Retinal pigment epithelial cell (primary cell): ENCODE measurements around the gene FNBP1L.

Experiments used
- DNase-seq: peaks from one replicate; pipeline ENCODE4 v3.0.0-alpha.2; 2010; ENCODE audit warnings: low read depth
- H3K4me3 ChIP-seq: 2 replicates; pipeline ENCODE4 v1.5.1; 2011; ENCODE audit warnings: mild to moderate bottlenecking, low read length, control low read depth, moderate library complexity
- TF ChIP-seq, protein P1 (sequence below): conservative IDR thresholded peaks from 2 replicates; pipeline ENCODE4 v1.5.1; 2011; ENCODE audit warnings: low read depth, low read length, control low read depth, inconsistent platforms

The FNBP1L gene

GRCh38 chr1:93567255-93567918 is 119.5 kb downstream of the FNBP1L start:
- DNase-seq: peak; percentile 49
- TF ChIP-seq, protein P1, sequence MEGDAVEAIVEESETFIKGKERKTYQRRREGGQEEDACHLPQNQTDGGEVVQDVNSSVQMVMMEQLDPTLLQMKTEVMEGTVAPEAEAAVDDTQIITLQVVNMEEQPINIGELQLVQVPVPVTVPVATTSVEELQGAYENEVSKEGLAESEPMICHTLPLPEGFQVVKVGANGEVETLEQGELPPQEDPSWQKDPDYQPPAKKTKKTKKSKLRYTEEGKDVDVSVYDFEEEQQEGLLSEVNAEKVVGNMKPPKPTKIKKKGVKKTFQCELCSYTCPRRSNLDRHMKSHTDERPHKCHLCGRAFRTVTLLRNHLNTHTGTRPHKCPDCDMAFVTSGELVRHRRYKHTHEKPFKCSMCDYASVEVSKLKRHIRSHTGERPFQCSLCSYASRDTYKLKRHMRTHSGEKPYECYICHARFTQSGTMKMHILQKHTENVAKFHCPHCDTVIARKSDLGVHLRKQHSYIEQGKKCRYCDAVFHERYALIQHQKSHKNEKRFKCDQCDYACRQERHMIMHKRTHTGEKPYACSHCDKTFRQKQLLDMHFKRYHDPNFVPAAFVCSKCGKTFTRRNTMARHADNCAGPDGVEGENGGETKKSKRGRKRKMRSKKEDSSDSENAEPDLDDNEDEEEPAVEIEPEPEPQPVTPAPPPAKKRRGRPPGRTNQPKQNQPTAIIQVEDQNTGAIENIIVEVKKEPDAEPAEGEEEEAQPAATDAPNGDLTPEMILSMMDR: no peak
- no peak overlapping the region for H3K4me3 ChIP-seq

DNA sequence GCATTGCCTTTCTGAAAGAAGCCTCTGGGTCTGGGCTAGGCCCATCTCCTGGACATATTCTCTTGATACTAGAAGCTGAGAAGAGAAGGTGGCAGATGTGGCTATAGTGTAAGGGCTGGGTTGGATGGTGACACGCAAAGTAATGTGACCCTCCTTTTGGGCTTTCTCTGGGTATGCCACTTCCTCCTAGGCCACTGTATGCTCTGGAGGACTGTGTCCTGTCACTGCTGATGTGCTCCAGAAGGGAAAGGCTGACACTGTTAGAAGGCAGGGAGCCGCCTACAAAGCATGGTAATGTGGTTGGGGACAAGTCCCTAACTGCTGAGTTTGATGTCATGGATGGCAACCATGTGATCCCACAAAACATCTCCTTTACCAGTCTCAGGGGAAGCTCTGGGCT is 121.6 kb downstream of the FNBP1L start:
- no peak overlapping the region for H3K4me3 ChIP-seq
- TF ChIP-seq, protein P1: no peak
- no peak for DNase-seq

- no peak overlapping the region for H3K4me3 ChIP-seq
- TF ChIP-seq, protein P1: no peak
- DNase-seq: no peak
Measured at GRCh38 chr1:93571623-93572310, 123.8 kb downstream of the FNBP1L start.

- H3K4me3 ChIP-seq: no peak overlapping the region
- DNase-seq: no peak
- TF ChIP-seq, protein P1: no peak
Measured at GRCh38 chr1:93573940-93574469, 126.1 kb downstream of the FNBP1L start.

GRCh38 chr1:93574511-93574910 is 126.6 kb downstream of the FNBP1L start:
- no peak overlapping the region for H3K4me3 ChIP-seq
- DNase-seq: no peak
- TF ChIP-seq, protein P1: no peak

DNA sequence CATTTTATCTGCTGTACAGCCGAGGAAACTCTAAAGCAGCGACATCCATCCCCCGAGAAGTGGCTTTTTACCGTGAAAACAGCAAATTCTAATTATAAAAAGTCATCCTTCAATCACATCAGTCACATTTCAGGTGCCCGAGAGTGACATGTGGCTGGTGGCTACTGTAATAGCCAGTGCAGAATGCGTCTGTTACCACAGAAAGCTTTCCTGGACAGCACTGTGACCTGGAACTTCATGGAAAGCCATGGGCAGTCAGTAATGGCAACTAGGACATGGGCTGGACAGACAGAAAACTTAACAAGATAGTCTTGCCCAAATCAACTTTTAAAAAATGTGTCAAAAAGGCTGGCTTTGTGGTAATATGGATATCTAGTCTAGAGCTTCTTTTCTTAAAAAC is 127.1 kb downstream of the FNBP1L start:
- no peak overlapping the region for H3K4me3 ChIP-seq
- TF ChIP-seq, protein P1: no peak
- DNase-seq: no peak
